H1 (cell line): ENCODE data around the gene CACUL1. TPM values are rescaled to one million over a fixed set of nuclear protein-coding genes. Genes with fewer than 3 reads are reported as not detected.

Source experiments
- CTCF ChIA-PET: fragments of 300-600 bp; sonication (Branson Sonifier 250); formaldehyde crosslinking; loops from one replicate; lab custom pipeline; 2021; ENCODE audit not compliant: partially characterized antibody; lab: Charles Lee
- POLR2A ChIA-PET: fragments of 300-600 bp; sonication (Branson Sonifier 250); formaldehyde crosslinking; loops from one replicate; lab custom pipeline; 2021; ENCODE audit warnings: inconsistent platforms; ENCODE audit not compliant: partially characterized antibody; lab: Charles Lee
- DNase-seq, 2 experiments: peaks; one replicate each; pipeline versions ENCODE4 v3.0.0 to v3.0.0-alpha.2; 2010 to 2022; ENCODE audit warnings: low spot score in 2 of 2, low read depth in 1 of 2, mixed read lengths in 1 of 2
- FAIRE-seq: peaks from 2 replicates; lab custom pipeline; 2011; peaks lifted over from hg19 to GRCh38; lab: Jason Lieb, UNC
- H2AFZ ChIP-seq: 2 replicates; pipeline ENCODE4 v1.8.1; 2012; ENCODE audit warnings: low read length, inconsistent platforms
- H2AK5ac ChIP-seq: 2 replicates; pipeline ENCODE4 v1.6.1; 2013; ENCODE audit warnings: low read depth, low read length
- H2BK120ac ChIP-seq: replicated peaks from 2 replicates; pipeline ENCODE3; 2013; ENCODE audit warnings: low read depth, low read length, inconsistent platforms
- H2BK12ac ChIP-seq: 2 replicates; pipeline ENCODE4 v1.6.1; 2013; ENCODE audit warnings: low read depth, low read length
- H2BK15ac ChIP-seq: 2 replicates; pipeline ENCODE4 v1.6.1; 2013; ENCODE audit warnings: low read length
- H2BK20ac ChIP-seq: 2 replicates; pipeline ENCODE4 v1.6.1; 2013; ENCODE audit warnings: low read length
- H2BK5ac ChIP-seq: 2 replicates; pipeline ENCODE4 v1.6.1; 2013; ENCODE audit warnings: low read depth, low read length
- H3K14ac ChIP-seq: 2 replicates; pipeline ENCODE4 v1.6.1; 2013; ENCODE audit warnings: inconsistent platforms; ENCODE audit not compliant: insufficient read length
- H3K18ac ChIP-seq: 2 replicates; pipeline ENCODE4 v1.6.1; 2013; ENCODE audit warnings: low read length; ENCODE audit errors: extremely low read depth
- H3K23ac ChIP-seq: 2 replicates; pipeline ENCODE4 v1.6.1; 2013; ENCODE audit warnings: inconsistent platforms; ENCODE audit not compliant: insufficient read length
- H3K23me2 ChIP-seq: 2 replicates; pipeline ENCODE4 v1.6.1; 2013; ENCODE audit warnings: low read depth, low read length
- H3K27ac ChIP-seq: 2 replicates; pipeline ENCODE4 v1.6.1; 2011; ENCODE audit warnings: low read depth, low read length, inconsistent platforms
- H3K27me3 ChIP-seq, 4 experiments: replicated peaks in 1 of 4; 1 replicate in 1 of 4; 2 replicates in 3 of 4; pipeline versions ENCODE4 v1.6.1 to v1.8.1; 2011 to 2013; ENCODE audit warnings: low read length in 3 of 4, mild to moderate bottlenecking in 3 of 4, inconsistent platforms in 2 of 4, mixed read lengths in 2 of 4, moderate library complexity in 1 of 4; ENCODE audit not compliant: control insufficient read depth in 3 of 4, insufficient read depth in 3 of 4; ENCODE audit errors: extremely low read depth in 1 of 4
- H3K36me3 ChIP-seq, 4 experiments: 2 replicates each; pipeline versions ENCODE4 v1.6.1 to v1.8.1; 2011 to 2013; ENCODE audit warnings: mild to moderate bottlenecking in 4 of 4, low read length in 3 of 4, moderate library complexity in 2 of 4, control low read depth in 1 of 4, inconsistent platforms in 1 of 4; ENCODE audit not compliant: insufficient read depth in 4 of 4, control insufficient read depth in 2 of 4
- H3K4ac ChIP-seq: replicated peaks from 2 replicates; pipeline ENCODE3; 2013; ENCODE audit warnings: low read length, low read depth, mixed read lengths, inconsistent platforms; ENCODE audit not compliant: insufficient read length
- H3K4me1 ChIP-seq, 4 experiments: replicated peaks in 1 of 4; 1 replicate in 1 of 4; 2 replicates in 3 of 4; pipeline versions ENCODE4 v1.6.1 to v1.8.1; 2011 to 2013; ENCODE audit warnings: low read length in 3 of 4, inconsistent platforms in 2 of 4, mixed read lengths in 1 of 4; ENCODE audit not compliant: insufficient read depth in 4 of 4, control insufficient read depth in 3 of 4
- H3K4me2 ChIP-seq, 2 experiments: 2 replicates each; pipeline versions ENCODE4 v1.6.1 to v1.8.1; 2011 to 2013; ENCODE audit warnings: low read depth in 2 of 2, low read length in 2 of 2, control low read depth in 1 of 2, inconsistent platforms in 1 of 2, mild to moderate bottlenecking in 1 of 2; ENCODE audit not compliant: insufficient read depth in 1 of 2
- H3K4me3 ChIP-seq, 4 experiments: fragments of 200-600, 300-600 bp in 1 of 4; sonication (generic), shearing (Covaris generic), sonication (Bioruptor Twin) in 1 of 4; 2 replicates each; pipeline versions ENCODE4 v1.5.1 to v1.8.1; 2011 to 2016; ENCODE audit warnings: low read length in 4 of 4, low read depth in 3 of 4, control low read depth in 2 of 4, inconsistent platforms in 2 of 4, mild to moderate bottlenecking in 2 of 4, mixed read lengths in 1 of 4, moderate library complexity in 1 of 4; ENCODE audit not compliant: insufficient read depth in 2 of 4; ENCODE audit errors: extremely low read depth in 1 of 4
- H3K56ac ChIP-seq: replicated peaks from 2 replicates; pipeline ENCODE3; 2013; ENCODE audit warnings: low read depth, mild to moderate bottlenecking, mixed read lengths, low read length, inconsistent platforms; ENCODE audit not compliant: insufficient read length
- H3K79me1 ChIP-seq: 2 replicates; pipeline ENCODE4 v1.6.1; 2013; ENCODE audit warnings: low read depth, low read length, control low read depth
- H3K79me2 ChIP-seq, 2 experiments: 2 replicates each; pipeline versions ENCODE4 v1.6.1 to v1.8.1; 2012 to 2013; ENCODE audit warnings: low read length in 2 of 2, mild to moderate bottlenecking in 2 of 2, inconsistent platforms in 1 of 2; ENCODE audit not compliant: insufficient read depth in 2 of 2, control insufficient read depth in 1 of 2
- H3K9ac ChIP-seq, 4 experiments: replicated peaks in 1 of 4; 1 replicate in 1 of 4; 2 replicates in 3 of 4; pipeline versions ENCODE4 v1.6.1 to v1.8.1; 2011 to 2013; ENCODE audit warnings: low read depth in 3 of 4, low read length in 3 of 4, control low read depth in 2 of 4, mild to moderate bottlenecking in 2 of 4, moderate library complexity in 2 of 4, inconsistent platforms in 1 of 4; ENCODE audit errors: extremely low read depth in 1 of 4
- H3K9me3 ChIP-seq, 2 experiments: 2 replicates each; pipeline versions ENCODE4 v1.6.1 to v1.8.1; 2012 to 2013; ENCODE audit warnings: mild to moderate bottlenecking in 2 of 2, moderate library complexity in 2 of 2, control low read depth in 1 of 2, inconsistent platforms in 1 of 2, low read depth in 1 of 2, low read length in 1 of 2, mixed read lengths in 1 of 2; ENCODE audit not compliant: insufficient read depth in 2 of 2
- H4K20me1 ChIP-seq, 2 experiments: replicated peaks in 1 of 2; 2 replicates each; pipeline versions ENCODE3 to v1.8.1; 2011 to 2013; ENCODE audit warnings: inconsistent platforms in 2 of 2, low read length in 2 of 2, mild to moderate bottlenecking in 1 of 2; ENCODE audit not compliant: insufficient read depth in 2 of 2, control insufficient read depth in 1 of 2
- H4K5ac ChIP-seq: 2 replicates; pipeline ENCODE4 v1.6.1; 2013; ENCODE audit warnings: low read length, low read depth, mixed read lengths, inconsistent platforms; ENCODE audit not compliant: insufficient read length
- H4K8ac ChIP-seq: 2 replicates; pipeline ENCODE4 v1.8.0; 2013; ENCODE audit warnings: mild to moderate bottlenecking, moderate library complexity, low read length, inconsistent platforms; ENCODE audit not compliant: insufficient read depth; ENCODE audit errors: extremely low read depth
- H4K91ac ChIP-seq: replicated peaks from 2 replicates; pipeline ENCODE3; 2013; ENCODE audit warnings: low read length, mixed read lengths, inconsistent platforms; ENCODE audit not compliant: insufficient read length
- CTBP2 ChIP-seq: IDR thresholded peaks from 2 replicates; pipeline ENCODE4 v1.7.0; 2011; ENCODE audit warnings: borderline replicate concordance, mild to moderate bottlenecking, moderate library complexity, mixed read lengths, low read length; ENCODE audit not compliant: insufficient read depth, insufficient read length
- GTF2F1 ChIP-seq: IDR thresholded peaks from 2 replicates; pipeline ENCODE4 v1.6.1; 2012; ENCODE audit warnings: low read depth, low read length, improper control_type of control experiment, borderline replicate concordance
- RXRA ChIP-seq: IDR thresholded peaks from 2 replicates; pipeline ENCODE4 v1.6.1; 2011; ENCODE audit warnings: low read depth, mild to moderate bottlenecking, low read length, moderate library complexity; ENCODE audit not compliant: insufficient read depth
- WGBS, 2 experiments: shearing (Covaris generic) in 1 of 2; methylation state at CpG; one replicate each; pipeline versions ENCODE4 v1.1.6 to v1.1.7; 2013 to 2015; ENCODE audit warnings: low lambda C conversion rate in 2 of 2, mixed read lengths in 2 of 2, inconsistent platforms in 1 of 2, low coverage in 1 of 2, missing lambda C conversion rate in 1 of 2; ENCODE audit not compliant: insufficient replicate concordance in 2 of 2, insufficient coverage in 1 of 2, insufficient read length in 1 of 2; ENCODE audit errors: extremely low coverage in 1 of 2, missing lambda C conversion rate in 1 of 2; 5-methylcytosine and 5-hydroxymethylcytosine counted together
- polyA plus RNA-seq, 7 experiments: library from polyadenylated mRNA; depleted of rRNA in 3 of 7; stranded (reverse) in 5 of 7; unstranded in 2 of 7; fragments of >200 nt in 5 of 7; fragments of 200-250 nt in 2 of 7; gene quantifications; 1 replicate in 5 of 7; 2 replicates in 1 of 7; 4 replicates in 1 of 7; pipeline versions ENCODE4 v1.2.1 to v1.2.3, GENCODE V29; 2011 to 2013; ENCODE audit warnings: missing spikeins in 2 of 7, mixed read lengths in 2 of 7
- total RNA-seq: library from RNA; stranded (reverse); fragmentation: NEBNext Ultra II Directional; extraction: Animal tissue kit (Norgen Biotek cat#: 25700); gene quantifications from 2 replicates; pipeline ENCODE4 v1.2.1, GENCODE V29; 2021

The CACUL1 gene
- total and polyA plus RNA-seq, 2 of the 8 experiments (the other 6 are each of a cell fraction or from before 2014, with no cell fraction given): 6.5 to 34.2 TPM

DNA sequence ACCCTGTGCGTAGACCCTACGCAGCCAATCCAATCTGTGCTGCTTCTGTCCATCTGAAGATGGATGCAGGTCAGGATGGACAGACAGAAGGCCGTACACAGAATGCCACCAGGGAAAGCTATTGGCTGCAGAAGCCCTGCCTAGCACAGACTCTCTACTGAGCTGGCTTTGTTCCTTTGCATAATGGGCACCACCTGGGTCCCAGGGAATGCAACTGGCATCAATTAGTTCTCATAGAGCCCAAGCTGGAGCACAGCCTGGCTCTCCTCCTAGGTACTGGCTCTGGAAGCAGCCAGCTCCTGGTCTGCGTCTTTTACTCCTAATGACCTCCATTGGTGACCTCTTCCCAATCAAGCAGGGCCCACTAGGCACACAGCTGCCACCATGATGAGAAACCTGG, 26.8 kb upstream of the CACUL1 start:
- CTCF ChIA-PET: interaction anchor here (0.8 to 1.1 kb wide), 2 partner anchors 11 to 45 kb away, joined by 3 read pairs; no protein-coding TSS in a partner anchor
- Histone ChIP-seq H2BK5ac (no peak overlapping the region), H2BK120ac (no peak overlapping the region), H3K4me3 (no peak overlapping the region), H3K4me1 (no peaks in the 10 kb centered on the region), H2AK5ac (no peak overlapping the region), H3K23ac (no peak overlapping the region), H4K8ac (no peak overlapping the region), H4K20me1 (no peaks in the 10 kb centered on the region), H3K79me2 (no peaks in the 10 kb centered on the region), H2AFZ (no peak overlapping the region), H2BK20ac (no peak overlapping the region), H3K23me2 (no peaks in the 10 kb centered on the region), H3K9me3 (no peaks in the 10 kb centered on the region), H3K56ac (no peak overlapping the region), H3K9ac (no peak overlapping the region), H3K27me3 (no peaks in the 10 kb centered on the region; a peak in 1 of 7 replicates), H3K36me3 (no peaks in the 10 kb centered on the region), H3K14ac (no peak overlapping the region), H4K91ac (no peak overlapping the region), H3K4me2 (no peak overlapping the region), H4K5ac (no peak overlapping the region), H2BK12ac (no peak overlapping the region), H3K18ac (no peak overlapping the region), H3K27ac (no peak overlapping the region), H3K4ac (no peak overlapping the region), H3K79me1 (no peaks in the 10 kb centered on the region), H2BK15ac (no peak overlapping the region)
- DNase-seq (no peak), FAIRE-seq (no peak)
- POLR2A ChIA-PET: interaction anchor here (1.8 kb wide), 1 partner anchor 27 kb away, joined by 3 read pairs; the partner anchor contains the start of gene CACUL1
- 86% methylated on average over 4 of the region's 4 CpGs; no CpG with 5 or more reads in 1 of the 2 experiments for WGBS, 2 experiments
- no peak for TF ChIP-seq RXRA
- no peak for TF ChIP-seq CTBP2
- TF ChIP-seq GTF2F1: no peak
